Kidney (tissue), 14 donors: ENCODE data around the gene UBASH3A. TPM values are rescaled to one million over a fixed set of nuclear protein-coding genes. Genes with fewer than 3 reads are reported as not detected.

Experiments used
- DNase-seq, 5 donors: peaks; one replicate each; pipeline ENCODE4 v3.0.0-alpha.2; 2013 to 2020
- FAIRE-seq: peaks from 2 replicates; lab custom pipeline; 2012; peaks lifted over from hg19 to GRCh38; lab: Jason Lieb, UNC
- H3K27ac ChIP-seq, 2 donors: one replicate each; pipeline ENCODE4 v1.7.0; 2013; ENCODE audit warnings: low read depth in 2 of 2, low read length in 2 of 2, inconsistent platforms in 1 of 2
- H3K27me3 ChIP-seq: one replicate; pipeline ENCODE4 v1.7.1; 2013; ENCODE audit warnings: low read length, inconsistent platforms; ENCODE audit not compliant: control insufficient read depth, insufficient read depth
- H3K36me3 ChIP-seq, 3 donors: one replicate each; pipeline versions ENCODE4 v1.7.0 to v1.7.1; 2013; ENCODE audit warnings: low read length in 3 of 3, control low read depth in 1 of 3, inconsistent platforms in 1 of 3; ENCODE audit not compliant: insufficient read depth in 3 of 3, control insufficient read depth in 2 of 3
- H3K4me1 ChIP-seq, 3 donors: one replicate each; pipeline versions ENCODE4 v1.7.0 to v1.7.1; 2013; ENCODE audit warnings: low read length in 3 of 3, inconsistent platforms in 1 of 3, low read depth in 1 of 3; ENCODE audit not compliant: control insufficient read depth in 2 of 3, insufficient read depth in 2 of 3
- H3K4me3 ChIP-seq, 3 donors: one replicate each; pipeline versions ENCODE4 v1.7.0 to v1.8.1; 2013; ENCODE audit warnings: low read length in 3 of 3, control low read depth in 1 of 3, inconsistent platforms in 1 of 3
- H3K9ac ChIP-seq, 3 donors: one replicate each; pipeline versions ENCODE4 v1.7.0 to v1.7.1; 2013; ENCODE audit warnings: low read length in 3 of 3, control low read depth in 1 of 3, inconsistent platforms in 1 of 3
- H3K9me3 ChIP-seq, 3 donors: one replicate each; pipeline versions ENCODE4 v1.7.0 to v1.7.1; 2013; ENCODE audit warnings: low read length in 3 of 3, control low read depth in 1 of 3, inconsistent platforms in 1 of 3; ENCODE audit not compliant: control insufficient read depth in 2 of 3, insufficient read depth in 1 of 3
- intact Hi-C: fragments of 100-400 bp; cut with DNase I; formaldehyde crosslinking; loops from one replicate; pipeline ENCODE4 v1.11.1; 2022
- polyA plus RNA-seq: library from polyadenylated mRNA; stranded (reverse); fragments of 350-450 nt; fragmentation: Illumina TruSeq; extraction: RNeasy Lipid Tissue Mini Kit (QIAGEN cat#74804); gene quantifications from one replicate; pipeline ENCODE4 v1.2.3, GENCODE V29; 2014; ENCODE audit warnings: low read depth, low replicate concordance; ENCODE audit not compliant: insufficient read depth
- total RNA-seq: library from RNA; stranded (reverse); fragmentation: NEBNext Ultra II Directional; extraction: Animal tissue kit (Norgen Biotek cat#: 25700); gene quantifications from one replicate; pipeline ENCODE4 v1.2.1, GENCODE V29; 2021
- TF ChIP-seq, protein P1 (sequence below): IDR thresholded peaks from 3 replicates; pipeline ENCODE4 v1.5.1; 2012; ENCODE audit warnings: mild to moderate bottlenecking, moderate library complexity, borderline replicate concordance; ENCODE audit not compliant: insufficient read depth; ENCODE audit errors: extremely low read depth
- donor health status: control.
- donor health status: control.
- donor health status: control.
- donor health status: control.
- donor health status: control.
- donor health status: DM: yes; HTN: yes; CAD: no.
- donor health status: Normal renal cell carcinoma (clear cell type).

UBASH3A gene
- total and polyA plus RNA-seq, 2 donors from 2014 or later: 2.7 TPM; not detected in 1

- DNase-seq (no peak), FAIRE-seq (no peak)
- no peak overlapping the region for H3K27ac ChIP-seq
- no peak overlapping the region for H3K4me3 ChIP-seq
- TF ChIP-seq, protein P1, sequence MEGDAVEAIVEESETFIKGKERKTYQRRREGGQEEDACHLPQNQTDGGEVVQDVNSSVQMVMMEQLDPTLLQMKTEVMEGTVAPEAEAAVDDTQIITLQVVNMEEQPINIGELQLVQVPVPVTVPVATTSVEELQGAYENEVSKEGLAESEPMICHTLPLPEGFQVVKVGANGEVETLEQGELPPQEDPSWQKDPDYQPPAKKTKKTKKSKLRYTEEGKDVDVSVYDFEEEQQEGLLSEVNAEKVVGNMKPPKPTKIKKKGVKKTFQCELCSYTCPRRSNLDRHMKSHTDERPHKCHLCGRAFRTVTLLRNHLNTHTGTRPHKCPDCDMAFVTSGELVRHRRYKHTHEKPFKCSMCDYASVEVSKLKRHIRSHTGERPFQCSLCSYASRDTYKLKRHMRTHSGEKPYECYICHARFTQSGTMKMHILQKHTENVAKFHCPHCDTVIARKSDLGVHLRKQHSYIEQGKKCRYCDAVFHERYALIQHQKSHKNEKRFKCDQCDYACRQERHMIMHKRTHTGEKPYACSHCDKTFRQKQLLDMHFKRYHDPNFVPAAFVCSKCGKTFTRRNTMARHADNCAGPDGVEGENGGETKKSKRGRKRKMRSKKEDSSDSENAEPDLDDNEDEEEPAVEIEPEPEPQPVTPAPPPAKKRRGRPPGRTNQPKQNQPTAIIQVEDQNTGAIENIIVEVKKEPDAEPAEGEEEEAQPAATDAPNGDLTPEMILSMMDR: no peak
- H3K27me3 ChIP-seq: no peaks in the 10 kb centered on the region
- no peaks in the 10 kb centered on the region for H3K4me1 ChIP-seq
- no peak overlapping the region for H3K9ac ChIP-seq
- intact Hi-C loops: no loop called here
- no peaks in the 10 kb centered on the region for H3K36me3 ChIP-seq
- H3K9me3 ChIP-seq: no peaks in the 10 kb centered on the region
Observed at GRCh38 chr21:42409366-42409765, 5.7 kb downstream of the UBASH3A start.

GRCh38 chr21:42411197-42411869, 7.6 kb downstream of the UBASH3A start:
- no peak overlapping the region for H3K4me3 ChIP-seq
- DNase-seq: no peak
- FAIRE-seq: no peak
- intact Hi-C loops: no loop called here
- no peaks in the 10 kb centered on the region for H3K36me3 ChIP-seq
- H3K27ac ChIP-seq: no peak overlapping the region
- H3K27me3 ChIP-seq: no peaks in the 10 kb centered on the region
- H3K4me1 ChIP-seq: no peaks in the 10 kb centered on the region
- H3K9ac ChIP-seq: no peak overlapping the region
- H3K9me3 ChIP-seq: no peaks in the 10 kb centered on the region
- TF ChIP-seq, protein P1: no peak

DNA sequence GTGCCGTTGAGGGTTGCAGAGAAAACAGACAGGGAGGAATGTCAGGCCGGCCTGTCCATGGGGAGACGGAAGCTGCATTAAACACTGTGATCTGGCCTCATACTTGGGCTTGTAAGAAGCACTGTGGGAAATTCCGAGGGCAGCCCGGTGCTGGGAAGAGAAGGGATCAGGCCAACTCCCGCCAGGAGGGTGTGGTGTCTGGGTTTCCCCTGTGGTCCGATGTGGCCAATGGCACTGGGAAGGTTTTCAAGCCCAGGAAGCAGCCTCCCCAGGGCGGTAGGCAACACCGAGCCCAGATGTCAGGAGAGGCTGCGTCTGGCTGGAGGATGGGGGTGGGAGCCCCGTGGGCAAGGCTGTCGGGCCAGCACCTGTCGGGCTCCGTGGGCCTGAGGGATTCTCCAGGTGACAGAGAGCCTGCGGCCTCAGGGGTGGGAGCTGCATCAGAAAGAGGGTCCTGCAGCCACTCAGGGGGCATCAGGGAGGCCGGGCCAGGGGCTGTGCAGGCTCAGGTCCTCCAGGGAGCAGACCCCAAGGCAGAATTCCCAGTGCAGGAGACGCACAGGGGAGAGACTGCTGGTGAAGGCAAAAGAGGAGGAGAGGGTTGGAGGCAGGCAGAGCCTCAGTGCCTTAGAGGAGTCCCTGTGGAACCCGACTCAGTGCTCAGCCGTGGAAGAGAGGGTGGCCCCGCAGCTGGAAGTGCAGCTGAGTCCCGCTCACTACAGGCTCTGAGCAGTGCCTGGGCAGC, 8.4 kb downstream of the UBASH3A start:
- no peak for DNase-seq

More for the DNA sequence above, 8.4 kb downstream of the UBASH3A start:
- no peak overlapping the region for H3K4me3 ChIP-seq
- TF ChIP-seq, protein P1: no peak
- H3K9me3 ChIP-seq: no peaks in the 10 kb centered on the region
- no peak overlapping the region for H3K9ac ChIP-seq
- H3K4me1 ChIP-seq: no peaks in the 10 kb centered on the region
- no peak overlapping the region for H3K27ac ChIP-seq
- no peaks in the 10 kb centered on the region for H3K27me3 ChIP-seq
- intact Hi-C loops: no loop called here
- H3K36me3 ChIP-seq: no peaks in the 10 kb centered on the region
- no peak for FAIRE-seq
